Head of caudate nucleus (tissue), 42 donors: ENCODE results near the gene CHPF.

Source experiments
- DNase-seq, 42 donors: peaks; one replicate each; pipeline versions ENCODE4 v3.0.0 to v3.0.0-alpha.2; 2020 to 2021; ENCODE audit warnings: mixed read lengths in 7 of 42
- intact Hi-C: fragments of 100-400 bp; cut with DNase I; formaldehyde crosslinking; loops from one replicate; pipeline ENCODE4 v1.15.0; 2022

Gene CHPF

DNA sequence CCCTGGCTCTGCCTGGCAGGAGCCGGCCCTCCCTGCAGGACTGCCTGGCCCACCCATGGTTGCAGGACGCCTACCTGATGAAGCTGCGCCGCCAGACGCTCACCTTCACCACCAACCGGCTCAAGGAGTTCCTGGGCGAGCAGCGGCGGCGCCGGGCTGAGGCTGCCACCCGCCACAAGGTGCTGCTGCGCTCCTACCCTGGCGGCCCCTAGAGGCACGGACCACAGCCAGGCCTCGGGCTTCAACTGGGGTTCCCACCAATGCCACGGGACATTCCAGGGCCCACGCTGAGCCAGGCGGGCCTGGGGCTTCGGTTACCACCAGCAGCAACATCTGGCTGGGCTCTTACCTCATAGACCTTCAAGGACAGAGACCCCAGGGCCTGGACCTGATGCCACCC, 51.0 kb downstream of the CHPF start:
- DNase-seq = no peak
- intact Hi-C loops = no loop called here

DNA sequence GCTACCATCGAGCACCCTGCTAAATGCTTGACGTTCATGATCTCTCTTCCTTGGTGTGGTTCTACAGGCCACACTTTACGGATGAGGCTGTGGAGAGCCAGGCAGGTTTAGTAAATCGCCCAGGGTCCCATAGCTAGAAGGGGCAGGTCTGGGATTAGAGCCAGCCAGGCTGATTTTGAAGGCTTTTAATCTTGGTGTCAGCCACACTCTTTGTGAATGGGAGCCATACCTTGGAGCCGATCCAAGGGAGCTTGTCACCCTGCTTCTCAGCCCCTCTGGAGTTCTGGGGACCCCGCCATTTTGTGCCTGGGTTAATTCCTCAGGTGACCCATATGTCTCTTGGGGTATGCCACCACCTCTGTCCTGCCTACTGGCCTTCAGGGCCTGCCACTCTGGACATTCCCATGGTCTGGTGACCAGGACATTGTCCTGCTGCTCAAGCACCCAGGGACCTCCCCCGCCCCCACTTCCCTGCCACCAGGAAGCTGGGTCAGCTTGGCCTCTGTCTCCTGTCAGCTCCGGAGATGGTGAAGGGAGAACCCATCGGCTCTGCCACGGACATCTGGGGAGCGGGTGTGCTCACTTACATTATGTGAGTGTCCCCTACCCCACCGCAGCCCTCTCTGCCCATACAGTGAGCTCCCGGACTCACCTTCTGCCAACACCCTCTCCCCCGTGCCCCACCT, 52.2 kb downstream of the CHPF start:
- intact Hi-C loops = no loop called here

DNA sequence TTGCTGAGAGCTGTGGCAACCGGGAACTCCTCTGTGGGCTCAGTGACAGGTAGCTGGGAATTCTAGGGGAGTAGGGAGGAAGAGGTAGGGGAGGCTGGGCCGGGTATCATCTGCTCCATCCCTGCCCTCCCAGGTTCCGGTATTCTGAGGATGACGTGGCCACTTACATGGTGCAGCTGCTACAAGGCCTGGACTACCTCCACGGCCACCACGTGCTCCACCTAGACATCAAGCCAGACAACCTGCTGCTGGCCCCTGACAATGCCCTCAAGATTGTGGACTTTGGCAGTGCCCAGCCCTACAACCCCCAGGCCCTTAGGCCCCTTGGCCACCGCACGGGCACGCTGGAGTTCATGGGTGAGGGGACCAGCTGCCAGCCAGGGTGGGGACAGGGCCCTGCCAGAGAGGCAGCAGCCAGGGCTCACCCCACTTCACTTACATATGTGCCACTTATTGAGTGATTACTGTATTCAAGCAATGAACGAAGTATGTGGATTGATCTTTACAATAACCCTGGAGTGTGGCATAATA, 52.9 kb downstream of the CHPF start:
- intact Hi-C loops = no loop called here

More for the DNA sequence above, 52.2 kb downstream of the CHPF start:
- no peak for DNase-seq

DNA sequence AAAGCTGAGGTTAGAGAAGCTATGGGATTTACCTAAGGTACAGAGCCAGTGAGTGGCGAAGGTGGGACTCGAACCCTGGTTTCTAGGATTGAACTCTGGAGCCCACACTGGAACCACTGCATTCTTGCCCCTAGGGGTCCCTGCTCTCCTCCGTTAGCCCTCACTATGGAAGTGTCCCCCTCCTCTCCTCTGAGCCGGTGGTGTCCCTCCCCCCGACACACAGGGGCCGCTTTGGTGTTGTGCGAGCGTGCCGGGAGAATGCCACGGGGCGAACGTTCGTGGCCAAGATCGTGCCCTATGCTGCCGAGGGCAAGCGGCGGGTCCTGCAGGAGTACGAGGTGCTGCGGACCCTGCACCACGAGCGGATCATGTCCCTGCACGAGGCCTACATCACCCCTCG, 53.4 kb downstream of the CHPF start:
- intact Hi-C loops = no loop called here
- no peak for DNase-seq

More for the DNA sequence above, 52.9 kb downstream of the CHPF start:
- DNase-seq = no peak

DNA sequence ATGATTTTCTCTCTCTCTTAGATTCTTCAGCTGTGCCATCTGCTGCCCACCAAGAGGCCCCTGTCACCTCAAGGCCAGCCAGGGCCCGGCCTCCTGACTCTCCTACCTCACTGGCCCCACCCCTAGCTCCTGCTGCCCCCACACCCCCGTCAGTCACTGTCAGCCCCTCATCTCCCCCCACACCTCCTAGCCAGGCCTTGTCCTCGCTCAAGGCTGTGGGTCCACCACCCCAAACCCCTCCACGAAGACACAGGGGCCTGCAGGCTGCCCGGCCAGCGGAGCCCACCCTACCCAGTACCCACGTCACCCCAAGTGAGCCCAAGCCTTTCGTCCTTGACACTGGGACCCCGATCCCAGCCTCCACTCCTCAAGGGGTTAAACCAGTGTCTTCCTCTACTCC, 54.3 kb downstream of the CHPF start:
- intact Hi-C loops = no loop called here
- DNase-seq = no peak
